HG03432 (cell line): ENCODE results near the gene C20orf202.

ENCODE experiments used
- ATAC-seq: cut with Tn5 transposase; IDR thresholded peaks from one replicate; pipeline ENCODE4 v1.9.1; 2021; ENCODE audit warnings: mild to moderate bottlenecking, moderate library complexity; ENCODE audit not compliant: unreplicated experiment

The C20orf202 gene

GRCh38 chr20:1184260-1184637 is 19.0 kb upstream of the C20orf202 start:
- no peak for ATAC-seq

- ATAC-seq = no peak
These were observed 18.5 kb upstream of the C20orf202 start, which contains the start of gene TMEM74B for GRCh38 chr20:1184638-1185315. TSS of gene TMEM74B (minus strand) at chr20:1184981. CDS start at chr20:1183801, 1,180 bp downstream.

- no peak for ATAC-seq
These were observed 17.9 kb upstream of the C20orf202 start for GRCh38 chr20:1185316-1185741.

- no peak for ATAC-seq
These were observed 17.4 kb upstream of the C20orf202 start for GRCh38 chr20:1185790-1186334.

GRCh38 chr20:1186367-1186991 is 16.8 kb upstream of the C20orf202 start:
- ATAC-seq = no peak

- ATAC-seq = no peak
These were observed 15.6 kb upstream of the C20orf202 start for GRCh38 chr20:1187605-1188171.

- no peak for ATAC-seq
These were observed 14.9 kb upstream of the C20orf202 start for GRCh38 chr20:1188347-1188746.

- ATAC-seq = no peak
These were observed 13.4 kb upstream of the C20orf202 start for GRCh38 chr20:1189827-1190226.

- ATAC-seq = no peak
These were observed 12.4 kb upstream of the C20orf202 start for GRCh38 chr20:1190847-1191246.

GRCh38 chr20:1191299-1191698 is 12.0 kb upstream of the C20orf202 start:
- ATAC-seq = no peak

- ATAC-seq = no peak
These were observed 8.0 kb upstream of the C20orf202 start for GRCh38 chr20:1195226-1195625.

- no peak for ATAC-seq
These were observed 6.6 kb upstream of the C20orf202 start for GRCh38 chr20:1196634-1197033.

GRCh38 chr20:1197801-1198200 is 5.5 kb upstream of the C20orf202 start:
- no peak for ATAC-seq

GRCh38 chr20:1198751-1199150 is 4.5 kb upstream of the C20orf202 start:
- ATAC-seq = no peak

- ATAC-seq = no peak
These were observed 3.9 kb upstream of the C20orf202 start for GRCh38 chr20:1199212-1199873.

- ATAC-seq = no peak
These were observed 3.3 kb upstream of the C20orf202 start for GRCh38 chr20:1199964-1200363.

- ATAC-seq = no peak
These were observed 376 bp downstream of the C20orf202 start for GRCh38 chr20:1203630-1204029.

- no peak for ATAC-seq
These were observed 859 bp downstream of the C20orf202 start for GRCh38 chr20:1204113-1204512.

GRCh38 chr20:1204576-1204975 is 1.3 kb downstream of the C20orf202 start:
- no peak for ATAC-seq

- ATAC-seq = no peak
These were observed 2.5 kb downstream of the C20orf202 start for GRCh38 chr20:1205802-1206201.

- ATAC-seq = no peak
These were observed 3.3 kb downstream of the C20orf202 start for GRCh38 chr20:1206366-1207148.
